NCI-H2196 treated with DMSO at 0.1 percent for 48 hours (cell line): Measurements from ENCODE around the gene DYRK1A.

Experiments used
- DNase-seq: peaks from one replicate; lab custom pipeline; 2025; ENCODE audit not compliant: unreplicated experiment; lab: John Stamatoyannopoulos, UW

Gene DYRK1A

GRCh38 chr21:37447288-37447936 lies 80.8 kb downstream of the DYRK1A start:
- no peak for DNase-seq

- no peak for DNase-seq
These were observed 82.8 kb downstream of the DYRK1A start for GRCh38 chr21:37449302-37449937.

GRCh38 chr21:37450445-37450941 lies 83.9 kb downstream of the DYRK1A start:
- DNase-seq: no peak

- DNase-seq: no peak
These were observed 84.9 kb downstream of the DYRK1A start for GRCh38 chr21:37451446-37451845.

- no peak for DNase-seq
These were observed 85.7 kb downstream of the DYRK1A start for GRCh38 chr21:37452227-37452626.

GRCh38 chr21:37453350-37453749 lies 86.8 kb downstream of the DYRK1A start:
- DNase-seq: no peak

GRCh38 chr21:37454869-37455503 lies 88.4 kb downstream of the DYRK1A start:
- DNase-seq: no peak

GRCh38 chr21:37455504-37455911 lies 88.9 kb downstream of the DYRK1A start:
- DNase-seq: no peak

GRCh38 chr21:37458669-37459276 lies 92.2 kb downstream of the DYRK1A start:
- no peak for DNase-seq

GRCh38 chr21:37459575-37459974 lies 93.0 kb downstream of the DYRK1A start:
- no peak for DNase-seq

- DNase-seq: no peak
These were observed 93.6 kb downstream of the DYRK1A start for GRCh38 chr21:37460196-37460595.

- DNase-seq: no peak
These were observed 94.9 kb downstream of the DYRK1A start for GRCh38 chr21:37461479-37461878.

- no peak for DNase-seq
These were observed 95.7 kb downstream of the DYRK1A start for GRCh38 chr21:37462087-37462861.

- DNase-seq: no peak
These were observed 96.7 kb downstream of the DYRK1A start for GRCh38 chr21:37463083-37463801.

- DNase-seq: no peak
These were observed 100.5 kb downstream of the DYRK1A start for GRCh38 chr21:37467082-37467481.

- DNase-seq: no peak
These were observed 102.3 kb downstream of the DYRK1A start for GRCh38 chr21:37468909-37469308.

GRCh38 chr21:37469441-37469840 lies 102.9 kb downstream of the DYRK1A start:
- no peak for DNase-seq

- no peak for DNase-seq
These were observed 106.0 kb downstream of the DYRK1A start for GRCh38 chr21:37472581-37472980.

- no peak for DNase-seq
These were observed 106.9 kb downstream of the DYRK1A start for GRCh38 chr21:37473491-37473890.

- DNase-seq: no peak
These were observed 107.8 kb downstream of the DYRK1A start for GRCh38 chr21:37474342-37474741.
